HG03354 (cell line): ENCODE measurements around the gene CECR2.
A peak's percentile ranks its signal among the peaks of the same experiment; 100 is the strongest.

ENCODE experiments used
- ATAC-seq: cut with Tn5 transposase; IDR thresholded peaks from one replicate; pipeline ENCODE4 v1.9.1; 2021; ENCODE audit warnings: mild to moderate bottlenecking; ENCODE audit not compliant: unreplicated experiment, poor library complexity, severe bottlenecking

Gene CECR2

DNA sequence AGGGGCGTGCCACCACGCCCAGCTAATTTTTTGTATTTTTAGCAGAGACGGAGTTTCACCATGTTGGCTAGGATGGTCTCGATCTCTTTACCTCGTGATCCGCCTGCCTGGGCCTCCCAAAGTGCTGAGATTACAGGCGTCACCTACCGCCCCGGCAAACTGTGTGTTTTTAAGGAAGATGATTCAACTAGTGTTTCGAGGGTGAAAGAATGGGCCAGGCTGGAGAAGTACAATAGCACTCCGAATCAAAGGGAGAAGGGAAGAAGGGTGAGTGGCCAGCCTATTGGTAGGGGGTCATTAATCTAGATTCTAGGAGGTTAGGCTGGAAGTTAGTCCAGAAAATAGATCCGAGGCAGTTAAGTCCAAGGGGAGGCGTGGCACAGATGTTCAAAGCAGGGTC, 2.9 kb upstream of the CECR2 start:
- ATAC-seq = no peak

- ATAC-seq = no peak
Observed at GRCh38 chr22:17366830-17367229, 2.4 kb upstream of the CECR2 start.

DNA sequence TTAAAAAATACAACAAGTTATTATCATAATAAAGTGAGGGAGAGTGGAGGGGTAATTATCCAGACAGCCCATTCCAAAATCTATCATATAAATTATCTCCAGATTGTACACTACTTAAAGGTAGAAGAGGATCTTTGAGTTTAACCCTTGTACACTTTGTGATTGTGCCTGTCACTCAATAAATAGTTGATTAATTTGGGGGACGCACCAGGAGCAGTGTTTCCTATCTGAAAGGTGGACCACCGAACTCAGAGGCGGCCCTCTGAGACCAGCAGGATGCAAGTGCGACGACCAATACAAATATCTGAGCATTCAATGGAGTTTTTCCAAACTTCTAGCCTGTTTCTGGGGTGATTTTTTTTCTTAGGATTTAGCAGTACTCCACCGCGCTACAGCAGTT, 1.1 kb upstream of the CECR2 start:
- ATAC-seq = no peak

DNA sequence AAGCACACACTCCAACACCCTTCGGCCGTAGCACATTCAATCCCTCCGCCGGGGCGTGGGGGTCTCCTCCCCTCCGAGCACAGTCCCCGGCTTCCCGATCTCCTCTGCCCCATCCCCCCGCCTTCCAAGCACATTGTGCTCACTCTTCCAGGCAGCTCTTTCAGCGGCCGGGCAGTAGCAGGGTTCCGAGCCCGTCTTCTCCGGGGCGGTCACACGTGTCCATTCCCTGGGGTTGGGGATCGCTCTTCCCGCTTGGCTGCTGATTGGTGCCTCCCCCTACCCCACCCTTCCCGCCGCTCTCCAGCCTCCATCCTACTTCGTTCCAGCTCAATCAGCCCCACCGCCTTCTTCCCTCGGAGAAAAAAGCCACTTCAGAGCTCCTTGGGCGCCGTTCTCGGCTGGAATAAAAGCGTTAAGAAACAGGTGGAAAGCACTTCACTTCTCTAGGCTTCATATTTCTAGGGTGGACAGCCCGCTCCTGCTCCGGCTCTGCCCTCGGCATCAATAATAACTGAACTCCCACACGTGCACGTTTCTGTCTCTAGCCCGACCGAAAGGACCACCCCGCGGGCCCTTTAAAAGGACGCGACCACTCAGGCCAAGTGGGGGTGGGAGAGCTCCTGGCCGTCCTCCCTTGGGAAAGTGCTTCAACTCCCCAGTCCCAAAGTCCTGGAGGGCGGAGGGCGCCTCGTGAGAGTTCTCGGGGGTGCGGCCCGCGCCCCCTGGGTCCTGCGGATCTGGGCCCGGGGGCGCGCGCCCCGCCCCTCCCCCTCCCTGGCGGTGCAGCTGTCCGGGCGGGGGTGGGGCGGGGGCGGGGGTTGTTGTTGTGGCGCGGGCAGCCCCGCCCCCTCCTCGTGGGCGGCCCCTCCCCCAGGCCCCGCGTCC, 464 bp upstream of the CECR2 start:
- peak; percentile 32 for ATAC-seq

- peak; percentile 18 for ATAC-seq
Observed at GRCh38 chr22:17370026-17370765, 936 bp downstream of the CECR2 start.

GRCh38 chr22:17370766-17371432, 1.6 kb downstream of the CECR2 start:
- no peak for ATAC-seq

DNA sequence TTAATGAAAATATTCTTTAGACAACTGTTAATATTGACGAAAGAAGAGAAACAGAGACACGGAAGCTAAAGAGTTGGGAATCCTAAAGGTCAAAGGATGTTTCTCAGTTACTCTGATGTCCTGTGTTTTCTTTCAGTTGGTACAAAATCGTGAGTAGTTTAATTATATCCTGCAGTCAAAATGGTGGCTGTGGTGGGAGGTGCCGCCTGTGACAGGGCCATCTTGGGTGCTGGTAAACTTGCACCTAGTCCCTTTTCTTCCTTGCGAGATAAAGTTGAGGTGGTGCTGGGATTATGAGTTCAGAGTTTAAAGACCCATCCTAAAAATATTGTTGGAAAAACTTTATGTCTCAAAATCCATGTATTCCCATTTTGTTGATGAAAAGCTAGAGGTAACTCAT, 2.2 kb downstream of the CECR2 start:
- ATAC-seq = no peak

- ATAC-seq = no peak
Observed at GRCh38 chr22:17373855-17374254, 4.6 kb downstream of the CECR2 start.

DNA sequence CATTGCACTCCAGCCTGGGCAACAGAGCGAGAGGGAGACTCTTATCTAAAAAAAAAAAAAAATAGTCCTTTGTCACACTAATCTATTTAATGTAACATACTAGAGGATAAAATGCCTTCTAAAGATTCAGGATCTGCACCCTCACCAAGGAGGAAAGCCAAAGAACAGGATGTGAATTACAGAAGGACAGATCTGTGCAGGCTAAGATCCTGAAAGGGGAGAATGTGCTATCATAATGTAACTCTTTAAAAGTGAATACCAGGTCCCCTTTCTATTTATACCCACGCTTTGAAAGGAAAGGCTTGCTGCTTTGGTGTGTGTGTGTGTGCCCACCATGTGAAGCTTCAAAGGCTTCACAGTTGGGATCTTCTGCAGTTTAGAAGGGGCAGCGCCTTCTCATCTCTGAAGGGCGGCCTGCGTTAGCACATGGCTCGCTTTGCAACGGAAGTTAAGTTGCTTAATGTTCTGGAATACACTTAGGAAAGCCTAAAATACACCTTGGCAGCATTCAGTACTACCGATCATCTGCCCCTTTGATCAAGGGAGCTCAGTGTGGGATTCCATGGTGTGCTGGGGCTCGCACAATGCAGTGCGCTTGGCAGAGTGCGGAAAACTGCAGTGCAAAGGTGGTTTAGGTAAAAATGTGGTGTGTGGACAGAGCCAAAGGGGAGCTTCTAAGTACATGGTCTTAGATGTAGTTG, 6.8 kb downstream of the CECR2 start:
- no peak for ATAC-seq

GRCh38 chr22:17376950-17377349, 7.7 kb downstream of the CECR2 start:
- ATAC-seq = no peak

GRCh38 chr22:17379944-17380343, 10.7 kb downstream of the CECR2 start:
- ATAC-seq = no peak

DNA sequence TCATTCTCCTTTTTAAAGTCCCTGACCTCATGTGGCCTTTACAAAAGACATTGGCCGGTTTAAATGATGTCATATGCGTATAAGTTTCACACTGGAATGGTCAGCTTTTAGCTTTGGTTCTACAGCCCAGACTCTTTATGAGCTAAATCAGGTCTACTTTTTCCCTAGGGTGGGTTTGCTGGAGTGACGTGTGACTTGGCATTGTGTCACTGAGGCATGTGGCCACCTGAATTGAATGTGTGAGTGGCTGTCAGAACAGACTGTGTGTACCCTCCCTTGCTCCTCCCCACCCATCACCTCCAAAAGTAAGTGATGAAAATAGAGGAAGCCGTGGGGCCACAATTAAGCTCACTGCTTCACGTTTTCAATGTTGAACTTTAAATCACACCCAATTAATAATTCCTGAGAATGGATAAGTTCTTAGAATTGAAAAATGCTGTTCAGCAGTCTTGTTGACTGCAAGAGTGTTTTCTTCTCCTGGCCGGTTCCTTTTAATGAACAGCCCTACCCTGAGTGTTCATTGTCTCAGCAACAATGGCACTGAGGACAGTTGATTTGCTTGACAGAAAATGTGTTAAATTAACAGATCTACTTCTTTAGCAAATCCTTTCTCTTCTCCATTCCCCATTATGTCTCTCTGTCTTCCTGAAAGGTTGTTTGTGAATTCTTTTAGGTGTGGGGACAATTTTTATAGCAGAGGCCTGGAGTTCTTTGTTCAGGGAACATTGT, 11.3 kb downstream of the CECR2 start:
- no peak for ATAC-seq

DNA sequence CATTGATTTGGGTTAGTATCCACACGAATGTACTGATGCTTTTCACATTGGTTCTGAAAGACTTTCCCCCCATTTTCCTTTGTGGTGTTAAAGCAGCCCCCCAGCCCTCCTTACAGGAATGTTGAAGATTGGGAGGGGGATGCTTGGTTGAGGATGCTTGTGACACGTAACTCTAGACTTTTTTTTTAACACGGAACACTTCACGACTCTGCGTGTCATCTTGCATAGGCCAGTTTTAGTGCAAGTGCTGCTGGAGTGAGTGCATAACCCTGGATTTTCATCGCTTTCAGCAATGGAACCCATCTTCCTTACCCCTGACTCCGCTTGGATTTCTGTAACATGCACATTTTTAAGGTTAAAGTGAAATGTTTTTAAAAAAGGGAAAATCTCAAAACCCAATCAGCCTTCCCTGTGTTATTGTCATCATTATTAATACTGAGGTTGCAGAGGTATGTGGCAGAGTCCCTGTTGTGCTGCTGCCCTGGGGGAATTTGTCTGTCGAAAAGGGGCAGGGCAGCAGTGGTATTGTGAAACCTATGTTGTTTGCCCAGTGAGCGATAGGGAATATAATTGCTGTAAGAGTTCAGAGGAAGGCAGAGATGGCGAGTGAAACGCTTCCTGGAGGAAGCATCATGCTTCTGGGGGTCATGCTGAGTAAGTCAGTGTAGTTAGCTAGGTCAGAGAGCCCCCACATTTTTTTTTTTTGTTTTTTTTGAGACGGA, 12.1 kb downstream of the CECR2 start:
- no peak for ATAC-seq

DNA sequence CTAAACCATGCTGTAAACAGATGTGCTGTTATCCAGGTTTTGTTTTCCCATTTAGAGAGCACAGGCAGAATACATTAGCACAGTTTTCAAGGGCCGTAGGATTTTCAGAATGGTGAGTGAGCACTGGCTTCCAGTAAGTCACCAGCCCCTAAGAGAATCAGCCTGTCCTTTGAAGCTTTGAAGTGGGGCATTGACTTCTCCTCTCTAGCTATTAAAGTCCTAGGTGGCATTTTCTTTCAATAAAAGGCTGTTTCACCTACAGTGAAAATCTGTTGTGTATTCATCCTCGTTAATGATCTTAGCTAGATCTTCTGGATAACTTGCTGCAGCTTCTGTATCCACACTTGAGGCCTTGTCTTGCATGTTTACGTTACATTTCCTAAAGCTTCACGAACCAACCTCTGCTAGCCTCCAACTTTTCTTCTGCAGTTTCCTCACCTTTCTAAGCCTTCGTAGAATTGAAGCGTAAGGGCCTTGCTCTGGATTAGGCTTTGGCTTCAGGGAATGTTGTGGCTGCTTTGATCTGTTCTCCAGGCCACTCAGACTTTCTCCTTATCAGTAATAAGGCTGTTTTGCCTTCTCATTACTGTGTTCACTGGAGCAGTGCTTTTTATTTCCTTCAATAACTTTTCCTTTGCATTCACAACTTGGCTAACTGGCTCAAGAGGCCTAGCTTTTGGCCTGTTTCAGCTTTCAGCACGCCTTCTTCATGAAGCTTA, 15.5 kb downstream of the CECR2 start:
- no peak for ATAC-seq

- no peak for ATAC-seq
Observed at GRCh38 chr22:17387356-17387755, 18.1 kb downstream of the CECR2 start.

- ATAC-seq = no peak
Observed at GRCh38 chr22:17388235-17388634, 19.0 kb downstream of the CECR2 start.

DNA sequence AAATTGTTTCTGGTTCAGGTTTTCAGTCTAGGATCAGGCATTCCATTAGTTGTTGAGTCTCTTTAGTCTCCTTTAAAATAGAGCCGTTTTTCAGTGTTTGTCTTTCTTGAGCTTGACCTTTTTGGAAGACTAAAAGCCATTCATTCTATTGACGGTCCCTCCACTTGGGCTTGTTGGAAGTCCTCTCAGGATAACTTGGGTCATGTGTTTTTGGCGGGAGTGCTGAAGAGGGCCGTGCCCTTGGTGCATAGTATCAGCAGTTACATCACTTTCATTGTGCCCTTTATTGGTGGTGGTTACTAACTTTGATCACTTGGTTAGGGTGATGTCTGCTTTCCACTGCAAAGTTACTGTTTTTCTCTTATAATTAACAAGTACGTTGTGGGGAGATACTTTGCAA, 20.8 kb downstream of the CECR2 start:
- no peak for ATAC-seq

DNA sequence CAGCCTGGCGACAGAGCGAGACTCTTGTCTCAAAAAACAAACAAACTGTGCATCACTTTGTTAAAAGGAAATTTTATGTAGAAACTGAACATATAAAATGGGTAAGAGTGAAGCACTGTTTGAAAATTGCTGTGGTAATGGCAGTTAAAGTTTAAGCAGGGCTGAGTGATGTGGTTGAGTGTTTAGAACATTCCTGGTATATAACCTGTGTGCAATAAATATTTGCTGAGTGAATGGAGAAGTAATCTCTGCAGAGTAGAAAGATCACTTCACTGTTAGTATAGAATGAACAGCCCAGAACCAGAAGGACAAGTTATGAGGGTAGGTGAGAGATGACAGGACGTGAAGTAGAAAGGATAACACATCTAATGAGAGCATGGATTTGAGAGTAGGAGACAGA, 27.3 kb downstream of the CECR2 start:
- ATAC-seq = no peak
